ENCODE results near the gene LRFN3. TPM values are rescaled to one million over a fixed set of nuclear protein-coding genes. Genes with fewer than 3 reads are reported as not detected.

Gene LRFN3
- polyA plus RNA-seq, 4 donors, result 3.5 to 11.7 (median 8.7) TPM

DNA sequence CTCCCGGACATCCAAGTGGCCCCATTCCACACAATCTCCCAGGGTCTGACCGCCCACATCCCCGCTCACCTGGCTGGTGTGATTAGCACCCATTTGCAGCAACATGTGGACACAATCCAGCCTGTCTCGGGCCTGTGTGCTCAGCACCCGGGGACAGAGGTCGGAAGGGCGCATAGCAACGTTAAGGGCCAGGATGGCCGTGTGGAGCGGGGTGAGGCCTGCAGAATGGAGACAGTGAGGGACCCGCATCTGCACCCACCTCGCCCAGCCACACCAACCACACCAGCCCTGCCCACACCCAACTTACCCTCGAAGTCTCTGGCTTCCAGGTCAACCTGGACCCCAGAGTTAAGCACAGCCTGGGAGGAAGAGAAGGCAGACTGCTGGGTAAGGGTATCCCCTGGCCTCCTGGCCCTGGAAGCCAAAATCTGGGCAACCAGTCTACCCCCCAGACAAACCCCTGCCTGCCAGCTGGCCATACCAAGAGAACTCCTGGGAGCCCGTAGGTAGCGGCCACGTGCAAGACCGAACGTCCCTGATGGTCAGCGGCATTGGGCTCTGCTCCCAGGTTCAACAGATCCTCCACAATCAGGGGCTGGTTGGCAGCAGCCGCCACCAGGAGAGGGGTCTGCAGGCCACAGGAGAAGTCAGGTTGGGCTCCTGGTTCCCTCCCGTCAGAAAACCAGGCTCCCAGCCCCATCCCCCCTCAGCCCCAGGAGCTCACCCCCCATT, 40.1 kb upstream of the LRFN3 start:
- no peak overlapping the region for H3K4me3 ChIP-seq (ENCODE audit: low read depth in 1 of 3, low read length in 3 of 3)
- peaks cover 0 to 50% (median 9%) of the 10 kb centered on the region in 3 donors for H3K36me3 ChIP-seq (ENCODE audit: control insufficient read depth in 3 of 3, insufficient read depth in 2 of 3, low read depth in 1 of 3, low read length in 3 of 3)
- peaks cover 0 to 2% (median 0%) of the 10 kb centered on the region in 3 donors for H3K27me3 ChIP-seq (ENCODE audit: control insufficient read depth in 3 of 3, insufficient read depth in 3 of 3, low read length in 3 of 3)
- peaks cover 0 to 9% (median 0%) of the 10 kb centered on the region in 3 donors for H3K4me1 ChIP-seq (ENCODE audit: control insufficient read depth in 3 of 3, insufficient read depth in 2 of 3, low read depth in 1 of 3, low read length in 2 of 3)
- 91% methylated on average over 21 of the region's 21 CpGs for WGBS, 3 donors
- DNase-seq (no peak), FAIRE-seq (no peak)
- H3K9me3 ChIP-seq (ENCODE audit: control insufficient read depth in 2 of 2, insufficient read depth in 1 of 2, low read depth in 1 of 2, low read length in 1 of 2), result no peaks in the 10 kb centered on the region
- no peak overlapping the region for H3K27ac ChIP-seq (ENCODE audit: low read depth in 1 of 3, low read length in 2 of 3)

DNA sequence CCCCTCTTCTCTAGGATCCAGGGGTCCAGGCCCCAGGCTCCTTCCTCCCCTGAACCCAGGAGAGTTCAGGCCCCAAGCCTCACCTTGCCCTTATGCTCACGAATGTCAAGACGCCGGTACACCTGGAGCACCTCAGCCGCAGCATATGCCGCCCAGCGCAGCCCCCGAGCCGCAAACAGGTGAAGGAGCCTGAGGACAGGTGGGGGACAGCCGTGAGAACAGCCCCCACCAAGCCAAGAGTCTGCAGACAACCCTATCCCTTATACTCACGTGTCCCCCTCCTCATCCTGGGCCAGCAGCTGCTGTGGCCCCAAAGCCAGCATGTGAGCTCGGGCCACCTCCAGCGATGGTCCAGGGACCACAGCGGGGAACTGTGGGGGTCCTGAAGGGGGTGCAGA, 39.5 kb upstream of the LRFN3 start:
- peaks cover 0 to 50% (median 9%) of the 10 kb centered on the region in 3 donors for H3K36me3 ChIP-seq (ENCODE audit: control insufficient read depth in 3 of 3, insufficient read depth in 2 of 3, low read depth in 1 of 3, low read length in 3 of 3)
- no peak overlapping the region for H3K27ac ChIP-seq (ENCODE audit: low read depth in 1 of 3, low read length in 2 of 3)
- H3K27me3 ChIP-seq (ENCODE audit: control insufficient read depth in 3 of 3, insufficient read depth in 3 of 3, low read length in 3 of 3), result peaks cover 0 to 5% (median 0%) of the 10 kb centered on the region in 3 donors
- peaks cover 0 to 9% (median 0%) of the 10 kb centered on the region in 3 donors for H3K4me1 ChIP-seq (ENCODE audit: control insufficient read depth in 3 of 3, insufficient read depth in 2 of 3, low read depth in 1 of 3, low read length in 2 of 3)
- H3K9me3 ChIP-seq (ENCODE audit: control insufficient read depth in 2 of 2, insufficient read depth in 1 of 2, low read depth in 1 of 2, low read length in 1 of 2), result no peaks in the 10 kb centered on the region
- H3K4me3 ChIP-seq (ENCODE audit: low read depth in 1 of 3, low read length in 3 of 3), result no peak overlapping the region
- 94 to 95% (median 94%) methylated on average over 13 of the region's 13 CpGs for WGBS, 3 donors
- FAIRE-seq, result no peak
- DNase-seq, result no peak

DNA sequence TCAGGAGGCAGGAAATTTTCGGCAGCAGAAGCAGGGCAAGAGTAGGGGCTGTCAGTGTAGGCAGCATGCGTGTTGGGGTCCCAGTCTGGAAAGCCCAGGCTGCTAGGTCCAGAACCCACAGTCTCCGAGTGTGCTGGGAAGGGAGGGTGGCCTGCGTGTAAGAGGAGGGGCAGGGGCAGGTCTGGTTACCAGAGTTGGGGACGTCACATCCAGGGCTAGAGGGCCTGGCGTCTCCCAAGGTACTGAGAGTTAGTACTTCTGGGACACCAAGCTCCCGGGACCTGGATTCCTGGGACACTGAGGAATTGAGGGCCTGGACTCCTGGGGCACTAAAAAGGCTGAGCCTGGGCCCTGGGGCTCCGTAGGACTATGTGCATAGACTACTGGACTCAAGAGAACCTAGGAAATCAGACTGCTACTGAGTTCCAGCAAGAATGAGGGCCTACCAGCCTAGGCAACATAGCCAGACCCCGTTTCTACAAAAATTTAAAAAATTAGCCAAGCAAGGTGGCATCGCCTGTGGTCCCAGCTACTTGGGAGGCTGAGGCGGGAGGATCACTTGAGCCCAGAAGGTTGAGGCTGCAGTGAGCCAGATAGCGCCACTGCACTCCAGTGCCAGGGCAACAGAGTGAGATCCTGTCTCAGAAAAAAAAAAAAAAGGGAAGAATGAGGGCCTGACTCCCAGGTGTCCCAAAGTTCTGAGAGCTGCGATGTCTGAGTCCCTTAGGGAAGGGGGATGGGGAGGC, 38.3 kb upstream of the LRFN3 start:
- Histone ChIP-seq H3K27ac (ENCODE audit: low read depth in 1 of 3, low read length in 2 of 3) (peak overlapping the region in 1 of 3 donors; percentile 73), H3K4me3 (ENCODE audit: low read depth in 1 of 3, low read length in 3 of 3) (peak overlapping the region in 2 of 3 donors; percentile 61 to 74), H3K27me3 (ENCODE audit: control insufficient read depth in 3 of 3, insufficient read depth in 3 of 3, low read length in 3 of 3) (peaks cover 0 to 14% (median 0%) of the 10 kb centered on the region in 3 donors), H3K4me1 (ENCODE audit: control insufficient read depth in 3 of 3, insufficient read depth in 2 of 3, low read depth in 1 of 3, low read length in 2 of 3) (peaks cover 0 to 9% (median 0%) of the 10 kb centered on the region in 3 donors), H3K9me3 (ENCODE audit: control insufficient read depth in 2 of 2, insufficient read depth in 1 of 2, low read depth in 1 of 2, low read length in 1 of 2) (no peaks in the 10 kb centered on the region), H3K36me3 (ENCODE audit: control insufficient read depth in 3 of 3, insufficient read depth in 2 of 3, low read depth in 1 of 3, low read length in 3 of 3) (peaks cover 0 to 44% (median 5%) of the 10 kb centered on the region in 3 donors)
- 90 to 91% (median 90%) methylated on average over 13 of the region's 13 CpGs for WGBS, 3 donors
- FAIRE-seq (no peak), DNase-seq (no peak)

DNA sequence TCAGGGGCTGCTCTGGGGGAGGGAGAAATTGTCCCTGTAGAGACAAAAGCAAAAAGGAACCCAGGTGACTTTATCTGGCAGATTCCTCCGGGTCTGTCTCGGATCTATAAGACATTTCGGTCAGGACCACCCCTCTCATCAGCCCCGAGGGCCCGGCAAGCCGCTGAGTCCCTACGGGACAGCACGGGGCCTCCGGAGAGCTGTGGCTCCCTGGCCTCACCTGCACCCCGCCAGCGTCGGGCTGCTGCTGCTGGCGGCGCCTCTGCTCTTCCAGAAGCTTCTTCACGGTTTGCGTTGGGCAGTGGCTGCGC, 37.7 kb upstream of the LRFN3 start:
- no peak for DNase-seq
- Histone ChIP-seq H3K27ac (ENCODE audit: low read depth in 1 of 3, low read length in 2 of 3) (peak overlapping the region; percentile 45 to 77 (median 73)), H3K9me3 (ENCODE audit: control insufficient read depth in 2 of 2, insufficient read depth in 1 of 2, low read depth in 1 of 2, low read length in 1 of 2) (no peaks in the 10 kb centered on the region), H3K4me1 (ENCODE audit: control insufficient read depth in 3 of 3, insufficient read depth in 2 of 3, low read depth in 1 of 3, low read length in 2 of 3) (peaks cover 0 to 9% (median 0%) of the 10 kb centered on the region in 3 donors), H3K36me3 (ENCODE audit: control insufficient read depth in 3 of 3, insufficient read depth in 2 of 3, low read depth in 1 of 3, low read length in 3 of 3) (peaks cover 0 to 42% (median 3%) of the 10 kb centered on the region in 3 donors), H3K27me3 (ENCODE audit: control insufficient read depth in 3 of 3, insufficient read depth in 3 of 3, low read length in 3 of 3) (peaks cover 0 to 17% (median 0%) of the 10 kb centered on the region in 3 donors), H3K4me3 (ENCODE audit: low read depth in 1 of 3, low read length in 3 of 3) (peak overlapping the region; percentile 51 to 74 (median 61))
- no peak for FAIRE-seq
- WGBS, 3 donors, result 6 to 7% (median 7%) methylated on average over 15 to 17 of the region's 17 CpGs

DNA sequence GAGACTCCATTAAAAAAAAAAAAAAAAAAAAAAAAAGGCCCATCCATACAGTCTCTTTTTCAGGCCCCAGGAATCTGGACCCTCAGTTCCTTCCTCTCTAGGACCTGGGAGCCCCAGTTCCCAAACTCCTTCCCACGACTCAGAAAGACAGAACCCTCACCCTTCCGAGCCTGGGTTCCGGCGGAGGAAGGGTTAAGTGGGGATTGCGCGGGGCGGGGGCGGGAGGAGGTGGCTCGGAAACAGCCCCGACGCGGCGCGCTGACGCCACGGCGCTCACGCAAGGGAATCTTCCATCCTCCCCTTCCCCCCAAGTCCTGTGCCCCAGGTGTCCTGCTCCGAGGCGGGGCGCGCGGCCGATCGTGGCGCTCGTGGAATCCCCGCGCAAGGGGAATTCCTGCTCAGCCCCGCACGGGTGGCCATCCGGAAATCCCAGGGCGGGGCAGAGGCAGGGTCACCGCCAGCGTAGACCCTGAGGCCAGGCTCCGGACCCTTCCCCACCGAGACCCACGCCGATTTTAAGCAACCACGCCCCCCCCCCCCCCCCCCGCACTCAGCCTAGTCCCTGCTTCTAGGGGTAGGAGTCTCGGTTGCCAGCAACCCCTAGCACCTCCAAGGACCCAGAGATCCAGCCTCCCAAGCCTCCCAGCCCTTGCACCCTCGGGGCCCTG, 36.5 kb upstream of the LRFN3 start:
- Histone ChIP-seq H3K27me3 (ENCODE audit: control insufficient read depth in 3 of 3, insufficient read depth in 3 of 3, low read length in 3 of 3) (peaks cover 0 to 24% (median 0%) of the 10 kb centered on the region in 3 donors), H3K4me1 (ENCODE audit: control insufficient read depth in 3 of 3, insufficient read depth in 2 of 3, low read depth in 1 of 3, low read length in 2 of 3) (peaks cover 0 to 9% (median 0%) of the 10 kb centered on the region in 3 donors), H3K9me3 (ENCODE audit: control insufficient read depth in 2 of 2, insufficient read depth in 1 of 2, low read depth in 1 of 2, low read length in 1 of 2) (no peaks in the 10 kb centered on the region), H3K36me3 (ENCODE audit: control insufficient read depth in 3 of 3, insufficient read depth in 2 of 3, low read depth in 1 of 3, low read length in 3 of 3) (peaks cover 0 to 32% (median 3%) of the 10 kb centered on the region in 3 donors), H3K4me3 (ENCODE audit: low read depth in 1 of 3, low read length in 3 of 3) (peak overlapping the region; percentile 51 to 74 (median 61)), H3K27ac (ENCODE audit: low read depth in 1 of 3, low read length in 2 of 3) (peak overlapping the region; percentile 66 to 77 (median 73))
- DNase-seq (peak; percentile 89 to 91), FAIRE-seq (no peak)
- WGBS, 3 donors, result 0 to 1% (median 1%) methylated on average over 26 to 42 of the region's 43 CpGs

DNA sequence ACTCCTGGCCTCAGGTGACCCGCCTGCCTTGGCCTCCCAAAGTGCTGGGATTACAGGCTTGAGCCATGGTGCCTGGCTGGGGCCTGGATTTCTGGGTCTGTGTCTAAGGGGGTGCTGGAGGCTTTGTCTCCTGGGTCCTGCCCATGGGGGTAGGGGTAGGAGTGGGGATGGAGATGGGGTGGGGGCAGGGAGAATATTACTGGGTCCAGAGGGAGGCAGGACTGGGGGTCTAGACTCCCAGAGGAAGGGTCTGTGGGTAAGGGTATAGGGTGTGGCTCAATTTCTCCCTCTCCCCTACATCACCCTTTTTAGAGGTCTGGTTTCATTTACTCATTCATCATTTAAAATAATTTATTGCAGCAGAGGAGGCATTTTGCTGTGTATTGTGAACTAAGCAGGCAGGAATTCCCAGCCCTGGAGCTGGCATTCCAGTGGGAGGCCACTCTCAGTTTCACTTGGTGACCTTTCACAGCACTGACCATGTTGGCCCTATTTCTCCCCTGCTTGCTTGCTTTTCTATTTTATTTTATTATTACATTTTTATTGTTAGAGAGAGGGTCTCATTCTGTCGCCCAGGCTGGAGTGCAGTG, 35.0 kb upstream of the LRFN3 start:
- peaks cover 0 to 21% (median 3%) of the 10 kb centered on the region in 3 donors for H3K36me3 ChIP-seq (ENCODE audit: control insufficient read depth in 3 of 3, insufficient read depth in 2 of 3, low read depth in 1 of 3, low read length in 3 of 3)
- no peaks in the 10 kb centered on the region for H3K9me3 ChIP-seq (ENCODE audit: control insufficient read depth in 2 of 2, insufficient read depth in 1 of 2, low read depth in 1 of 2, low read length in 1 of 2)
- peaks cover 0 to 9% (median 0%) of the 10 kb centered on the region in 3 donors for H3K4me1 ChIP-seq (ENCODE audit: control insufficient read depth in 3 of 3, insufficient read depth in 2 of 3, low read depth in 1 of 3, low read length in 2 of 3)
- peaks cover 0 to 24% (median 0%) of the 10 kb centered on the region in 3 donors for H3K27me3 ChIP-seq (ENCODE audit: control insufficient read depth in 3 of 3, insufficient read depth in 3 of 3, low read length in 3 of 3)
- no peak overlapping the region for H3K4me3 ChIP-seq (ENCODE audit: low read depth in 1 of 3, low read length in 3 of 3)
- peak overlapping the region in 1 of 3 donors; percentile 73 for H3K27ac ChIP-seq (ENCODE audit: low read depth in 1 of 3, low read length in 2 of 3)
- DNase-seq (no peak), FAIRE-seq (no peak)
- 48 to 69% (median 60%) methylated on average over 2 of the region's 2 CpGs for WGBS, 3 donors

DNA sequence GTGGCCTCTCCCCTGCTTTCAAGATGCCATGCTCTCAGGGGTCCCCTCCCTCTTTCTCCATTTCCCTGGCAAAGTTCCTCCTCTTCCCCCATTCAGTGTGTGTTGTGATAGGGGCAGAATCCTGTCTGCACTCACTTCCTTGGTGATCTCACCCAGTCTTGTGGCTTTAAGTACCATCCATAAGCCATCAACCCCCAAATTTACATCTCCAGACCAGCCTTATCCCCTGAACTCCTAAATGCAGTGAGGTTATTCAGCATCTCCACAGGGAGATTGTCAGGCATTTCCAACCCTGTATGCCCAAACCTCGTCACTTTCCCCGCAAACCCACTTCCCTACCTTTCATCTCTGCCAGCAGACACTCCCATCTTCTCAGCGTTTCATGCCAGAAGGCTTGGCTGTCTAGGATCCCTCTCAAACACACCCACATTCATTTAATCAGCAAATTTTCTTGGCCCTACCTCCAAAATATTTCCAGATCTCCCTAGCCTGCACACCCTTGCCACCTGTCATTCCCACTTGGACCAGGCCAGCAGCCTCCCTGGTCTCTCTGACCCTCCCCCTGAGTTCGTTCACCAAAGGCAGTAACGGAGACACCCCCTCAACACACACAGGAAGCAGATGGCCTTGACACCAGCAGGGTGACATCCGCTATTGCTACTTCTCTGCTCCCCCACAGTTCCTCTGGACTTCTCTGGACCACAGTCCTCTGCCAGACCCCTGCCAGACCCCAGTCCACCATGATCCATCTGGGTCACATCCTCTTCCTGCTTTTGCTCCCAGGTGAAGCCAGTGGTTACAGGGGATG, 34.1 kb upstream of the LRFN3 start, which contains the start of gene HCST:
TSS of gene HCST (plus strand) at position 676 of the 808 bp plus-strand sequence. CDS start at position 741, 65 bp downstream.
- peaks cover 0 to 12% (median 0%) of the 10 kb centered on the region in 3 donors for H3K36me3 ChIP-seq (ENCODE audit: control insufficient read depth in 3 of 3, insufficient read depth in 2 of 3, low read depth in 1 of 3, low read length in 3 of 3)
- H3K4me3 ChIP-seq (ENCODE audit: low read depth in 1 of 3, low read length in 3 of 3), result peak within 1 kb of the TSS in 1 of 3 donors; percentile 34
- H3K27me3 ChIP-seq (ENCODE audit: control insufficient read depth in 3 of 3, insufficient read depth in 3 of 3, low read length in 3 of 3), result peaks cover 0 to 24% (median 0%) of the 10 kb centered on the region in 3 donors
- peak in 1 of 2 donors; percentile 31 for DNase-seq
- no peaks in the 10 kb centered on the region for H3K9me3 ChIP-seq (ENCODE audit: control insufficient read depth in 2 of 2, insufficient read depth in 1 of 2, low read depth in 1 of 2, low read length in 1 of 2)
- no peak for FAIRE-seq
- H3K4me1 ChIP-seq (ENCODE audit: control insufficient read depth in 3 of 3, insufficient read depth in 2 of 3, low read depth in 1 of 3, low read length in 2 of 3), result peaks cover 0 to 9% (median 0%) of the 10 kb centered on the region in 3 donors
- H3K27ac ChIP-seq (ENCODE audit: low read depth in 1 of 3, low read length in 2 of 3), result peak within 1 kb of the TSS in 2 of 3 donors; percentile 34 to 79
- 27 to 29% (median 28%) methylated on average over 6 of the region's 6 CpGs for WGBS, 3 donors

Data from small intestine (tissue), 7 donors.